ENCODE data around the gene BMP5.

DNA sequence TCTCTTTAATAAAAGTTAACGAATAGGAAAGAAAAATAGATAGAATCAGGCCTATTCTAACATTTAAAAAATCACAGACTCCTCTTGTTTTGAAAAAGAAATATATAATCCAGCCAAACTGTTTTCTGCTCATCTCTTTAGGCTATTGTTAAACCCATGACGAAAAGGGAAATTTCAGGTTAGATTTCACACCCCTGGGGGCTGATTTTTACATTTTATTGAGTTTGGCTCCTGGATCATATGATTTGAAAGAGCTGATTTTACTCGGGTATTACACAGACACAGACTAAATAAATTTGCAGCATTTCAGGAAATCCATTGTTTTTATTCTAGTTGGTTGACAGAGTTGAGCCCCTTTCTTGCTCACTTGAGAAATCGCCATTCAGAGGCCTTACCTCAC, 160.6 kb downstream of the BMP5 start:
- TF ChIP-seq, protein P1, sequence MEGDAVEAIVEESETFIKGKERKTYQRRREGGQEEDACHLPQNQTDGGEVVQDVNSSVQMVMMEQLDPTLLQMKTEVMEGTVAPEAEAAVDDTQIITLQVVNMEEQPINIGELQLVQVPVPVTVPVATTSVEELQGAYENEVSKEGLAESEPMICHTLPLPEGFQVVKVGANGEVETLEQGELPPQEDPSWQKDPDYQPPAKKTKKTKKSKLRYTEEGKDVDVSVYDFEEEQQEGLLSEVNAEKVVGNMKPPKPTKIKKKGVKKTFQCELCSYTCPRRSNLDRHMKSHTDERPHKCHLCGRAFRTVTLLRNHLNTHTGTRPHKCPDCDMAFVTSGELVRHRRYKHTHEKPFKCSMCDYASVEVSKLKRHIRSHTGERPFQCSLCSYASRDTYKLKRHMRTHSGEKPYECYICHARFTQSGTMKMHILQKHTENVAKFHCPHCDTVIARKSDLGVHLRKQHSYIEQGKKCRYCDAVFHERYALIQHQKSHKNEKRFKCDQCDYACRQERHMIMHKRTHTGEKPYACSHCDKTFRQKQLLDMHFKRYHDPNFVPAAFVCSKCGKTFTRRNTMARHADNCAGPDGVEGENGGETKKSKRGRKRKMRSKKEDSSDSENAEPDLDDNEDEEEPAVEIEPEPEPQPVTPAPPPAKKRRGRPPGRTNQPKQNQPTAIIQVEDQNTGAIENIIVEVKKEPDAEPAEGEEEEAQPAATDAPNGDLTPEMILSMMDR (IDR thresholded peaks at IDR 0.05) = no peak
- TF ChIP-seq POLR2A (IDR thresholded peaks at IDR 0.05) = no peak
